DOHH2 (cell line): ENCODE data around the gene SELPLG.

ENCODE experiments used
- CTCF ChIP-seq: fragments of 200-600 bp; sonication (generic); IDR thresholded peaks from one replicate; pipeline ENCODE4 v1.5.1; 2014; ENCODE audit warnings: antibody characterized with exemption, mild to moderate bottlenecking, low read depth, low read length; ENCODE audit not compliant: poor library complexity, severe bottlenecking
- EZH2phosphoT487 ChIP-seq: fragments of 200-600 bp; sonication (generic); IDR thresholded peaks from 2 replicates; pipeline ENCODE4 v1.6.1; 2017; ENCODE audit warnings: borderline replicate concordance, mild to moderate bottlenecking, antibody characterized with exemption, low read length, moderate library complexity, mixed read lengths

- TF ChIP-seq CTCF (peak; percentile 51), EZH2phosphoT487 (no peak)
Measured at GRCh38 chr12:108633534-108634248, at the start of gene SELPLG.
